NK-92 treated with Interleukin-12 subunit alpha and Interleukin-12 subunit beta, amount 100 ng/mL, for 24 hours (cell line): Measurements from ENCODE around the gene MCF2L.

Experiments
- DNase-seq: peaks from one replicate; lab custom pipeline; 2025; lab: John Stamatoyannopoulos, UW

Gene MCF2L

DNA sequence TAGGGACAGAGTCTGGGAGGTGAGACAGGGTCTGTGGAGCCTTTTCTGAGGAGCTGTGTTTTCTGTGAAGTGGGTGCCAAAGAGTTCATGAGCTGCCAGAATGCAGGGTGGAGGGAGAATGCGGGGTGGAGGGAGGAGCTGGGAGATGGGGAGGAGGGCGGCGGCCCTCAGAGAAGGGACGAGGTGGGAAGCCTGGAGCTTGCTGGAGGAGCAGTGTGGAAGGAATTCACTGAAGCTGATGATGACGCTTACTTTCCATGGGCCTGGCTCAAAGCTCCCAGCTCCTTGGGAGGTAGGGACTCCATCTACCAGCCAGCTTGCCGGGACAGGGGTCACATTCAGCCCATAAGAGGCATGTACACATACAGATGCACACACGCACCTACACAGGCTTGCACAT, 62.5 kb downstream of the MCF2L start:
- DNase-seq = no peak

- DNase-seq = no peak
Measured at GRCh38 chr13:113032291-113032690, 63.3 kb downstream of the MCF2L start.

DNA sequence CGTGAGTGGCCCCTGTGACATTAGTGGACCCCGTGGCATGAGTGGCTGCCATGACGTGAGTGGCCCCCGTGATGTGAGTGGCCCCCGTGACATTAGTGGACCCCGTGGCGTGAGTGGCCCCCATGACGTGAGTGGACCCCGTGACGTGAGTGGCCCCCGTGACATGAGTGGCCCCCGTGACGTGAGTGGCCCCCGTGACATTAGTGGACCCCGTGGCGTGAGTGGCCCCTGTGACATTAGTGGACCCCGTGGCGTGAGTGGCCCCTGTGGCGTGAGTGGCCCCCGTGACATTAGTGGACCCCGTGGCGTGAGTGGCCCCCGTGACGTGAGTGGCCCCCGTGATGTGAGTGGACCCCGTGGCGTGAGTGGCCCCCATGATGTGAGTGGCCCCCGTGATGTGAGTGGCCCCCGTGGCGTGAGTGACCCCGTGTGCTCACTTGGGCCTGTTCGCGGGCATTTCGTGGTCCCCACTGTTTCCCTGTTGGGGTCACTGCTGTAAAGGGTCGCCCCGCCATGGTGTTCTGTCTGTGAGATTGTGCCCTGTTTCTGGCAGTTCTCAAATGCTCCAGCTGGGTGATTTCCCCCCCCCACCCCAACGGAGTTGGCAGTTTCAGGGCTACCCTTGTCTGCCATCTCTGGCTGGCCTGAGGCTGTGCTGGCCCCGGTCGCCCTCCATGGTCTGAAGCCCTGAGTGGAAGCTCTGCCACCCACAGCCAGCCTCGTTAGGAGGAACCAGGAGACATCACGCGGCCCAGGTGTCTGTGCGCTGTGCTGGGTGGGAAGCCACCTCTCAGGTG, 64.2 kb downstream of the MCF2L start:
- DNase-seq = no peak

- DNase-seq = no peak
Measured at GRCh38 chr13:113034451-113035212, 65.6 kb downstream of the MCF2L start.

GRCh38 chr13:113035213-113035800, 66.3 kb downstream of the MCF2L start:
- no peak for DNase-seq

DNA sequence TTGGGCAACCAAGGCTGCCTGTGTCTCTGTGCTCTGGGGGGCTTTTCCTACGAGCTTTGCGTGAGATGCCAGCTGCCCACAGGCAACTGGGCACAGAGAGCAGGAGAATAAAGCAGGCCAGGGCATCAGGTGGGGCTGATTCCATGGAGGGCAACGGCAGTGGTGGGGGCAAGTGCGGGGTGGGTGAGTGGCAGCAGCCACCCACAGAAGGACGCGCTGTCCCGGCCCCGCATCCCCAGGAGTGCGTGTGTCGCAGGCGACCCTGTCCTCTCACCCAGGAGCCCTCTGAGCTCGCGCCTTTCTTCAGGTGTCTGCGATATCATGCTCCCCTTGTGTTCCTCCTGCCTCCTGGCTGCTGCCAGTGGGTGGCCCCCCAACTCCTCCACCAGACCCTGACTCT, 67.4 kb downstream of the MCF2L start:
- DNase-seq = no peak

DNA sequence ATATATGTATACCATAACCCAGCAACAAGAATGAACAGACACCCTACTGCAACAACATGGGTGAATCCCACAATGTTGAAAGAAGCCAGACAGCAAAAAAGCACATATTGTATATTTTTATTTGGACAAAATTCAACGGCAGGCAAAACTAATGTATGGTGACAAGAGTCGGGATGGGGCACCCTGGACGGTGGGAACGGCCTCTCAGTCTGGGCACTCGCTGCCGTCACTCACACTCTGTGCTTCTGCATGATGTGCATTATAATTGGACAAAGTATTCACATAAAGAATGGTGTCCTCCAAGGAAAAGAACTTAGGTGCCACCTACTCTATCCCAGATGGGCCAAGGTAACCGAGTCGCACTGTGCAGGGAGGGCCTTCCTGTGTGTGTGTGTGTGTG, 71.0 kb downstream of the MCF2L start:
- no peak for DNase-seq

GRCh38 chr13:113040597-113041292, 71.7 kb downstream of the MCF2L start:
- DNase-seq = no peak

DNA sequence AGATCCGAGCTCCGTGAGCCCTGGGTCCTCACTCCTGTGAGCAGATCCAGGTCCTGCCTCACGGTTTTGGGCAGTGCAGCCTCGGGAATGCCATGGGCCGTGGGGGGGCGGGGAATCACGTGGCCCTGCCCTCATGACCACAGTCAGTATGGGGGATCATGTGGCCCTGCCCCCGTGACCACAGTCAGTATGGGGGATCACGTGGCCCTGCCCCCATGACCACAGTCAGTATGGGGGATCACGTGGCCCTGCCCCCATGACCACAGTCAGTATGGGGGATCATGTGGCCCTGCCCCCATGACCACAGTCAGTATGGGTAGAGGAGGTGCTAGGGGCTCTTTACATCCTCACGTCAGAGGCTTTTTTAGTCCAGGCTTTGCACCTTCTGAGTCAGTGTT, 72.3 kb downstream of the MCF2L start:
- peak; percentile 53 for DNase-seq

DNA sequence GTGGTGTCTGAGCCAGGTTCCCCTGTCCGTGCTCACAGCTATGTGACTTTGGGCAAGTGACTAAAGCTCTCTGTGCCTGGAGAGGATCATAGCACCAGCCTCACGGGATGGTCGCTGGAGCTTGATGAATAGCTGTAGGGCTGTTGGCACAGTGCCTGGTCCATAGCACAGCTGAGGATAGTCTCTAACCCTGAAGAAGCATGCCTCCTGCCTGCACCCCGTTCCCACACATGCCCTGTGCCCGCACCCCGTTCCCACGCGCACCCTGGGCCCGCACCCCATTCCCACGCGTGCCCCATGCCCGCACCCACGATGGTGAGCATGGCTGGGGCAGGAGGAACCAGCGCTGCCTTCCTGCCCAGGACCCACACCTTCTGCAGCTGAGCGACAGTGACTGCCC, 72.9 kb downstream of the MCF2L start:
- DNase-seq = no peak

- DNase-seq = no peak
Measured at GRCh38 chr13:113042456-113042855, 73.4 kb downstream of the MCF2L start.

- DNase-seq = no peak
Measured at GRCh38 chr13:113043001-113043630, 74.1 kb downstream of the MCF2L start.

- DNase-seq = no peak
Measured at GRCh38 chr13:113043931-113044330, 74.9 kb downstream of the MCF2L start.

DNA sequence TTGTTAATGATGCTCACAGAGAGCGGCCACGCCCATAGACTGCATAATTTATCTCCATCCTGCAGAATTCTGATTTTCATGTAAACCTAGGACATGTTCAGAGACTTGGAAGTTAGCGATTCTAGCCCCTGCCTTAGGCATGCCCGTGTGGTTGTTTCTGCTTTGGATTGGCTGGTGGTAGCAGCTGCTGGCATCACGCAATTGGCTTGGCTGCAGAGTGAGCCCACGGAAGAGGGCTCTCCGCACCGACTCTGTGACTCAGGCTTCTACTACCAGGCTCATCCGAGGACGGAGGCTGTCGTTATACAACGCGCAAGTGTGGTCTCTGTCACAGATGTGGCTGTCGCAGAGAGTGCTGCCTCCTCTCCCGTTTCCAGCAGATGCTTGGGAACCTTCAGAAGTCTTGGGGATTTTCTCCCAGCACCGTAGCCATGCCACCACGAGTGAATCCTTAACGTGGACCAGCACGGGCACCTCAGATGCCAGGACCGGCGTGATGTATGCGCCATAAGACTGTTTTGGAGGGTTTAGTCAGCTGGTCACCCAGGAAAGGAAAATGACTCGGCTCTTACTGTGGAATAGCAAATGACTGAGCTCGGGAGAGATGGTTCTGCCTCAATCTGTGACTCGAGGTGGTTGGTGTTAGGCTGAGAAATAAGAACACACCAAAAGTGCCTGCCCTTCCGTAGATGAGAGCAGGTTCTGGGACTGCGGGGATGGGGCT, 75.5 kb downstream of the MCF2L start:
- no peak for DNase-seq

GRCh38 chr13:113045251-113046127, 76.5 kb downstream of the MCF2L start:
- DNase-seq = no peak

DNA sequence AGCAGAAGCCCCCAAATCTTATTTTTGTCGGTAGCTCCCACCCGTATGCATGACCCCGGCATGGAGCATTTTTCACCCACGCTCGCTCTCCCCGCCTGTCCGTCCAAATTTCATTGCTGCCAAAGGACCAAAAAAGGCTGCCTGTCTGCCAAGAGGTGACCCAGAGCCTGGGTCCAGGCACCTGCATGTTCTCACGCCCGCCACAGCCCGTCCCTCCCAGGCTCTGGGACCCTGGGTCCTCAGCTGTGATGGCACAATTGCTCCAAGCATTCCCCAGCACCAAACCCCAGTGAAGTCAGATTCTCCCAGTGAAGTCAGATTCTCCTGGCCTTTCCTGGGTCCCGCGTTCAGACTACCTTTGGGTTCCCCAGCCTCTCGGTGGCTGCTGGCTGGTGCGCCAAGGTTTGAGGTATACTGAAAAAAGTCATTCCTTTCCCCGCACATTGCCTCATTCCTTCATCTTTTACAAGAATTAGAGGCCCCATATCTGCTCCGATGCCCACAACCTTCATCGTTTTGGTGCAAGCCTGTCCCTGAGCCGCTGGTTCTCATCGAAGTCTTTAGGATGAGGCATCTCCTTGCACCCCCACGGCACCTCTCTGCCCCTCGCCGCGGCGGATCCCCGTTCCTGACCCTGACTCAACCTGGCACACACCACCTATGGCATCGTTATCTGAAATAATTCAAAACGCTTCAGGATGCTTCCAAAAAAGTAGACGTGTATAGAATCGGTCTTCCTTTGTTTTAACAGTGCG, 77.3 kb downstream of the MCF2L start:
- no peak for DNase-seq

DNA sequence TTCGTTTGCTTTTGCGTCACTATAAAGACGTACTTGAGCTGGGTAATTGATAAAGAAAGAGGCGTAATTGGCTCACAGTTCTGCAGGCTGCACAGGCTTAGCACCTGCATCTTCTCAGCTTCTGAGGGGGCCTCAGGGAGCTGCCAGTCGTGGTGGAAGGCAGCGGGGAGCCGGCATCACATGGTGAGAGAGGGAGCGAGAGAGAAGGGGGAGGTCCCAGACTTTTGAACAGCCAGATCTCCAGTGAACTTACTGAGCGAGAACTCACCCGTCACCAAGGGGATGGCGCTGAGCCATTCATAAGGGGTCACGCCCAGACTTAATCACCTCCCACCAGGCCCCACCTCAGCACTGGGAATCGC, 77.8 kb downstream of the MCF2L start:
- no peak for DNase-seq

GRCh38 chr13:113047587-113047986, 78.6 kb downstream of the MCF2L start:
- no peak for DNase-seq

DNA sequence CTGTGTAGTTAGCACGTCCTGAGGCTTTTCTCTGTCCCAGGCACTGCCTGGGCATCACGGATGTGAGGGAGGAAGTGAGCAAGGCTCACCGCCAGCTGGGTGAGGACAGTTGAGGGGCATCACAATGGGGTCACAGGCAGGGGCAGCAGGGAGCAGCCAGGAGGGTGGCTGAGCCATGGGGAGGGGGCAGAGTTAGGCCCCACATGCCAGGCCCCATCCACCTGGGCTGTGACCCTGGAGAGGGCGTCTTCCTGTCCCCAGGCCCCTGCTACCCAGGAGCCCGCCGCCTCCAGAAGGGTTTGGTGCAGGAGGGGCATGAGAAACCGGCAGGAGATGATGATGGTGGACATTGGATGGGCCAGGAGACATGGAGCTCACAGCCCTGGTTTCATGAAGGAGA, 79.8 kb downstream of the MCF2L start:
- DNase-seq = no peak

DNA sequence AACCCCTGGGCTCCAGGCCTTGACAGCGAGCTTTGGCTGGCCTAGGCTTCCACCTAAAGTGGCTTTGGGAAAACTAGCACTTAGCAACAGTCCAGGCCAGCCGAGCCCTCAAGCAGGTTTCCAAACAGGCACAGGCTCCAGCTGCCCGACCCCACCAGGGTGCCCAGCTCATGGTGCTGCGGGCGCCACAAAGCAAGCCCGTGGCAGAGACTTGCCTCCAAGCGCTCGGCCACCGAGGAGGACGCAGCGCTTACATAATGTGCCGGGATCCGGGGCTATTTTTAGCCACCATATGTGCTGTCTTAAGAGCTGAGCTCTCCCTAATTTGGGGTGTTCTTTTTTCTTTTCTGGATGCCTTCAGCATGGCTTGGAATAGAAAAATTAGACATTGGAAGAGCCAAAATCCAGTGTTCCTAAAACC, 80.5 kb downstream of the MCF2L start:
- DNase-seq = no peak
